Gastroesophageal sphincter (tissue), 3 donors: ENCODE data around the gene EPM2A.

Experiments
- CTCF ChIP-seq, 4 experiments: fragments of 200-600 bp in 2 of 4; fragments of 450-650 bp in 2 of 4; sonication (generic) in 1 of 4; IDR thresholded peaks; one replicate each; pipeline ENCODE4 v1.5.1; 2017 to 2019; ENCODE audit warnings: antibody characterized with exemption in 4 of 4, mild to moderate bottlenecking in 2 of 4, moderate library complexity in 2 of 4
- POLR2AphosphoS5 ChIP-seq: sonication (generic); formaldehyde crosslinking; IDR thresholded peaks from one replicate; pipeline ENCODE4 v1.6.1; 2017; ENCODE audit warnings: antibody characterized with exemption

GRCh38 chr6:145673504-145673903 lies 61.8 kb downstream of the EPM2A start:
- TF ChIP-seq POLR2AphosphoS5 (no peak), CTCF (IDR thresholded peaks at IDR 0.05) (no peak)
